HG03060 (cell line): ENCODE results near the gene C1QBP.
A peak's percentile ranks its signal among the peaks of the same experiment; 100 is the strongest.
"Not testable (repeated sequence)": the region's sequence is repeated elsewhere in the genome, so short reads cannot be mapped to it uniquely, and the experiment has no call there.

Source experiments
- ATAC-seq: cut with Tn5 transposase; IDR thresholded peaks from one replicate; pipeline ENCODE4 v1.9.1; 2021; ENCODE audit warnings: low read depth, moderate number of reproducible peaks; ENCODE audit not compliant: unreplicated experiment

C1QBP gene

GRCh38 chr17:5434984-5435383 is 4.0 kb downstream of the C1QBP start:
- no peak for ATAC-seq

- no peak for ATAC-seq
Observed at GRCh38 chr17:5431949-5432556, 6.9 kb downstream of the C1QBP start.

DNA sequence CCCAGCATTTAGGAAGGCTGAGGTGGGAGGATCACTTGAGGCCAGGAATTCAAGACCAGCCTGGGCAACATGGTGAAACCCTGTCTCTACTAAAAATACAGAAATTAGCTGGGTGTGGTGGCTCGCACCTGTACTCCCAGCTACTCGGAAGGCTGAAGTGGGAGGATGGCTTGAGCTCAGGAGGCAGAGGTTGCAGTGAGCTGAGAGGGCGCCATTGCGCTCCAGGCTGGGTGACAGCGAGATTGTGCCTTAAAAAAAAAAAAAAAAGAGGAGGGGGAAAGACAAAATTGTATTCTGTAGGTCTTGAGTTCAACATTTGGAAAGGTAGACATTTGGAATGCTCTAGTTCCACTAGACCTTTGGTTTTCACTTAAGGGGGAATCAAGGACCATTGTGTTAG is 7.7 kb downstream of the C1QBP start:
- not testable (repeated sequence) for ATAC-seq

DNA sequence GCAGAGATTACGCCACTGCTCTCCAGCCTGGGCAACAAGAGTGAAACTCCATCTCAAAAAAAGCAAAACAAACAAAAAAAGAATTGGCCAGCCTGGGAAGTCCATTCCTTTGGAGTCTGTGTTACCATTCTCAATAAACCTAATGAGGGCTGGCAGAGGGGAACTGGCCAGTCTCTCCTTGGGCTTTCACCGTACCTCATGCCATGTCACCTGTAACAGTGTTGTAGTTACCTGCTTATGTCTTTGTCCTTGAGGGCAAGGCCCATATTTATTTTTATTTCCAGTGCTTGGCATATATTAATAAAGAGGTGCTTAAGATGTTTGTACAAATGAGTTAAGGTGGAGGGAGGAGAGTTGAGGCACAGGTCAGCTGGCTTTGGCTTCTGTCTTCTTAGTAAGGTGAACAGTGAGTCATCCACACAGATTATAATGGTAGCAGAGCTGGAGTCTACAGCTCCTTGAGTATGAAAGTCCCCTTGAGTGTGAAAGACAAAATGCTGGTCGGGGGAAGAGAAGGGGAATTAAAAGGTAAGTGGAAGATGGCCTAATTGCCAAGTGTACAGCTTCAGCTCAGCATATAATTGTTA is 8.4 kb downstream of the C1QBP start:
- ATAC-seq, result no peak

DNA sequence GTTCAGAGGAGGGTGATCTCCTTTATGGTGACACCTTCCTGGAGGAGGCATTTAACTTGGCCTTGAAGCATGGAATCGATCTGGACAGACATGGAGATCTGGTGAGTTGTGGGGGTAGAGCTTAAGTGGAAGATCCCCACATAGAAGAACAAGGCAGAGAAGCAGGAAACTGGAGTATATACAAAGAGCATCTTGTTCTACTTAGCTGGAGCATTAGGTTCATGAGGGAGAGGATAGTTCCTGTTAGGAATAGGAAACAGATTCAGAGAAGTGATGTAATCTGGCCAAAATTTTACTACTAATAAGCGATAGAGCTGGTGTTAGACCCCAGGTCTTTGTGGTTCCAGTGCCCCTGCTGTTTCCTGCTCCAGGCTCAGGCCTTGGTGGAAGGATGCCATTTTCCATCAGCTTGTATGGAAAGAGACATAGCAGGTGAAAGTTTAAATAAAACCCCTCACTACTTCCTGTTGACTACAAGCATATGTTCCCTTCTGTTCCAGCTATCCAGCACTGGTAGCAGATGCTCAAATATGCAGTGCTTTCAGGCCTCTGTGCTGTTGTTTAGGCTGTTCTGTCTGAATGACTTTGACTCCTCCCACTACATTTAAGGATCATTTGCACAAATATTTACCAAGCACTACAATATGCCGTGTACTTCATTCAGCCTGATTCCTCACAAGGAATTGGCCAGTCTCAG is 9.6 kb downstream of the C1QBP start:
- no peak for ATAC-seq

- no peak for ATAC-seq
Observed at GRCh38 chr17:5425826-5426225, 13.1 kb downstream of the C1QBP start.

DNA sequence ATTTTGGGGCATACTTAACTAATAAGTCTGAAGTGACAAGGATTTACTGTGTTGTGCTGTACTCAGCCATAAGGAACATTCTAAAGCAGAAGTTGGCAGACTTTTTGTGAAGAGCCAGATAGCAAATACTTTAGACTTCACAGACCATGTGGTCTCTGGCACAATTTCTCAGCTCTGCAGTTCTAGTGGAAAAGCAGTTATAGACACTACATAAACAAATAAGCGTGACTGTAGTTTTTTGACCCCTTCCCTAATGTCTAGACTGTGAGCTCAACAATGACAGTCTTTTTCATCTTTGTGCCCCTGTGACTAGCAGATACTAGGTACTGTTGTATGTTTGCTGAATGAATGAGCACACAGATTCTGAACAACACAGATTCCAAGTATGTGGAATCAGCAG is 14.0 kb downstream of the C1QBP start:
- ATAC-seq, result no peak

DNA sequence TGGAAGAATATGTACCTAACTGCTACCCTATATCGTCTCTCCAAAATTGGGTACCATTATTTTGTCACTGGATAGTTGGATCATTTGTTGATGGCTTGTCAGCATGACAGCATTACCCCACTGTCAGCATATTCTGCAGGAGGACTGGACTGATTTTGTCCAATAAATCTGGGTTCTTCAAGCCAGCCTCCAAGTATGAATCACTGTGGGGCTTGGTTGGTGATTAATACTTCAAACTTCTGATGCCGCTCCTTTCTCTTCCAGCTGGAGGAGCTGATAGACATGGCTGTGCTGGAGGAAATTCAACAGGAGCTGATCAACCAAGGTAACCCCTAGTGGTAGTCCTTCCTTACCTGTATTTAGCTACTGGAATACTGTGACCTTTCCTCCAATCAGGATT is 16.4 kb downstream of the C1QBP start:
- no peak for ATAC-seq

GRCh38 chr17:5419959-5420653 is 18.8 kb downstream of the C1QBP start, which contains the start of gene RPAIN:
RPAIN (plus strand) TSS chr17:5420182; CDS start chr17:5420211, 29 bp downstream.
- peak; percentile 36 for ATAC-seq

GRCh38 chr17:5419356-5419958 is 19.5 kb downstream of the C1QBP start, which contains the start of gene NUP88:
NUP88 (minus strand) TSS chr17:5419662; CDS start chr17:5419650, 12 bp downstream.
- peak; percentile 76 for ATAC-seq

- ATAC-seq, result no peak
Observed at GRCh38 chr17:5418858-5419355, 20.0 kb downstream of the C1QBP start.

- ATAC-seq, result no peak
Observed at GRCh38 chr17:5416901-5417300, 22.1 kb downstream of the C1QBP start.

- ATAC-seq, result no peak
Observed at GRCh38 chr17:5413682-5414081, 25.3 kb downstream of the C1QBP start.

DNA sequence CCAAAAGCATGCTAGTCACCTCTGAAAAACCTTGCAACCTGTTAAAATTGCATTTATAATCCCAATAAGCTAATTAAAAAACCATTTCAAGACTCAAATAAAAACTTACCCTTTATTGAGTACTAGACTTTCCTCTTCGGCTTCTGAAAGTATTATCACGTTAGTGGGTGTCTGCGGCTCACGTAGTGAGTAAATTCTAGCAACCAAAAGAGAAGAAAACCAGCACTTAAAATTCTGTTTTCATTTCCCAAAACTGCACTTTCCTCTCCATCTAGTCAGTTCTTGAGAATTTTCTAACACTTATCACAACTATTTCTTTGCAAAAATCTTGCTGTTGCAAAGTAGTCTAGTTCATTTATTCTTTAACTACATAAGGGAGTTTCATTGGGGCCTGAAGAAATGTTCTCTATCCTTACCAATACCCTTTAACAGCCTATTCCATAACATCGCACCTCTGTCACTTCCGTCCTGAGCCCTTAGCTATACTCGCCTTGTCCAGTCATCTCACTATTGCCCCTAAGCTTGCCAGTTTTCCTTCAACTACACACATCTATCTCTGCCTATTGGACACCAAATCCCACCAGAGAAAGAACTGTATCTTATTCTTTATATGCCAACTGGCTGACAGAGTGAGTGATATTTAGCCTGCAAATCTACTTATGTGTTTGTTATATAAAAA is 28.2 kb downstream of the C1QBP start:
- no peak for ATAC-seq

- ATAC-seq, result no peak
Observed at GRCh38 chr17:5408186-5408585, 30.8 kb downstream of the C1QBP start.

DNA sequence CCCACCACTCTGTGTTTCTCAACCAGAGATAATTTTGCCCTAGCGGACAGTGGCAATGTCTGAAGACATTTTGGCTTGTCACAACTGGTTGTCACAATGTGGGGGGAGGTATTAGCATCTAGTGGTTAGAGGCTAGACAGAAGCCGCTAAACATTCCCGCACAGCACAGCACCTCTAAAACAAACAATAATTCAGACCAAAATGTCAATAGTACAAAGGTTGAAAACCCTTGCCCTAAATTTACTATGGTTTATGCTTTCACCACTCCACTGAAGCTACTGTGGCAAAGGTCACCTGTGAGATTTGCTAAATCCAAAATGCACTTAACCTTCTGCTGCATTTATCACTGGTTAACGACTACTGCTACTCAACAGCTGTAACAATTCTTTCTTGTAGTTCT is 33.6 kb downstream of the C1QBP start:
- no peak for ATAC-seq

DNA sequence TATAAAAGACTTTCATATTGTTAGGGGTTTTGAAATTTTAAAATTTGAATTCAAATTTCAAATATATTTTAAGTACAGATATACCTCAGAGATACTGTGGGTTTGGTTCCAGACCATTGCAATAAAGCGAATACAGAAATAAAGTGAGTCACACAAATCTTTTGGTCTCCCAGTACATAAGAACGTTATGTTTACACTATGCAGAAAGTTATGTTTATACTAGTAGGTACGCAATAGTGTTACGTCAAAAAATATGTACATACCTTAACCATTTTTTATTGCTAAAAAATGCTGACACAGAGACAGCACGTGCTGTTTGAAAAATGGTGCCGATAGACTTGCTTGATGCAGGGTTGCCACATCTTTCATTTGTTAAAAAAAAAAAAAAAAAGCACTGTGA is 39.2 kb downstream of the C1QBP start:
- ATAC-seq, result no peak

DNA sequence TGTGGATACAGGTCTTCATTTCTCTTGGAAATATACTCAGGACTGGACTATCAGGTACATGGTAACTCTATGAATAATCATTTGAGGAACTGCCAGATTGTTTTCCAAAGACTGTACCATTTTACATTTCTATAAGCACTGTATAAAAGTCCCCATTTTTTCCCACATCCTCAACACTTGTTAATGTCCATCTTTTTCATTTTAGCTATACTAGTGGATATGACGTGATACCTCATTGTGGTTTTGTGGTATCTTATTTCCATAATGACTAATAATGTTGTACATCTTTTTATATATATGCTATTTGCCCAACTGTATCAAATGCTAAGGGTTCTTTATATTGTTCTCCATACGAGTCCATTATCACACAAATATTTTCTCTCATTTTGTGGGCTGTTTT is 42.3 kb downstream of the C1QBP start:
- ATAC-seq, result no peak

- no peak for ATAC-seq
Observed at GRCh38 chr17:5391678-5392077, 47.3 kb downstream of the C1QBP start.
